Measurements from ENCODE around the gene BMAL1. TPM values are rescaled to one million over a fixed set of nuclear protein-coding genes. Genes with fewer than 3 reads are reported as not detected.

Gene BMAL1
- 2.4 TPM for polyA plus RNA-seq (2012; ENCODE audit: insufficient read depth, insufficient read length, low read depth)

DNA sequence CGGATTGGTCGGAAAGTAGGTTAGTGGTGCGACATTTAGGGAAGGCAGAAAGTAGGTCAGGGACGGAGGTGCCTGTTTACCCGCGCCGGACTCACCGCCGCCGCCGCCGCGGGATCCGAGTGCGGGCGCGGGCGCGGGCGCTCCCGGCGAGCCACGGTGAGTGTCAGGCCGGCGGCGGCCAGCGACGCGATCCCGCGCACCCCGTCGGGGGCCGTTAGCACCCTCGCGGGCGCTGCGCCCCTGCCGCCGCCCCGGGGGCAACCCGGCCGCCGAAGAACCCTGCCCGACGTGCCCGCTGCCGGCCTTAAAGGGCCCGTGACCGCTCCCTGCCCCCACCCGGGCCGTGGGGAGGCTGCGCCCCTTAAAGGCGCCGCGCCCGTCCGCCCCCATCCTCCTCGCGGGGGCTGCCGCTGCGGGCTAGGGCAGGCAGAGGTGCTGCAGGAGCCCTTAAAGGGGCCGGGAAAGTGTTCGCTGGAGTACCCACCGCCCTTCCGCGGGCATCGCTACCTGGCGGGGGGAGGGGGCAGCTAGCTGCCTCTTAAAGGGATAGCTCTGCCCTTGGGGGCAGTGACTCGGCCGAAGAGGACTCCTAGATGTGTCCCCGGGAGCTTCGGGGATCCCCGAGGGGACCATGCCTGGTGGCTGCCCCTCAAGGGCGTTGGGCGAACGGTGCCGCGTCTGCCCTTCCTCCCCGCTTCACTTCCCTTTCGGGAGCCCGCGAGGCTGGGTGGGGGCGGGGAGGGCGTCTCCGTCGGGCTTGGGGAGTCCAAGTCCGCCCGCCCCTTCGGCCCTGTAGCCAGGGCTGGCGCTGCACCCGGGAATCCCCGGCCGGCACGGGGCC lies at the start of gene BMAL1:
BMAL1 (plus strand) TSS at position 23 of the 841 bp plus-strand sequence. CDS start 76,519 bp downstream, outside the sequence.
- Histone ChIP-seq H3K27me3 (peaks cover 21% of the 10 kb centered on the region; the same call in 1 of the 2 replicates), H3K9me3 (no peaks in the 10 kb centered on the region), H3K4me3 (ENCODE audit: low read depth, low read length) (peak within 1 kb of the TSS; percentile 71), H3K4me1 (no peaks in the 10 kb centered on the region), H3K36me3 (no peaks in the 10 kb centered on the region)
- TF ChIP-seq, protein P1, sequence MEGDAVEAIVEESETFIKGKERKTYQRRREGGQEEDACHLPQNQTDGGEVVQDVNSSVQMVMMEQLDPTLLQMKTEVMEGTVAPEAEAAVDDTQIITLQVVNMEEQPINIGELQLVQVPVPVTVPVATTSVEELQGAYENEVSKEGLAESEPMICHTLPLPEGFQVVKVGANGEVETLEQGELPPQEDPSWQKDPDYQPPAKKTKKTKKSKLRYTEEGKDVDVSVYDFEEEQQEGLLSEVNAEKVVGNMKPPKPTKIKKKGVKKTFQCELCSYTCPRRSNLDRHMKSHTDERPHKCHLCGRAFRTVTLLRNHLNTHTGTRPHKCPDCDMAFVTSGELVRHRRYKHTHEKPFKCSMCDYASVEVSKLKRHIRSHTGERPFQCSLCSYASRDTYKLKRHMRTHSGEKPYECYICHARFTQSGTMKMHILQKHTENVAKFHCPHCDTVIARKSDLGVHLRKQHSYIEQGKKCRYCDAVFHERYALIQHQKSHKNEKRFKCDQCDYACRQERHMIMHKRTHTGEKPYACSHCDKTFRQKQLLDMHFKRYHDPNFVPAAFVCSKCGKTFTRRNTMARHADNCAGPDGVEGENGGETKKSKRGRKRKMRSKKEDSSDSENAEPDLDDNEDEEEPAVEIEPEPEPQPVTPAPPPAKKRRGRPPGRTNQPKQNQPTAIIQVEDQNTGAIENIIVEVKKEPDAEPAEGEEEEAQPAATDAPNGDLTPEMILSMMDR (IDR thresholded peaks at IDR 0.05; ENCODE audit: low read depth, low read length) = no peak
- DNase-seq = no peak

DNA sequence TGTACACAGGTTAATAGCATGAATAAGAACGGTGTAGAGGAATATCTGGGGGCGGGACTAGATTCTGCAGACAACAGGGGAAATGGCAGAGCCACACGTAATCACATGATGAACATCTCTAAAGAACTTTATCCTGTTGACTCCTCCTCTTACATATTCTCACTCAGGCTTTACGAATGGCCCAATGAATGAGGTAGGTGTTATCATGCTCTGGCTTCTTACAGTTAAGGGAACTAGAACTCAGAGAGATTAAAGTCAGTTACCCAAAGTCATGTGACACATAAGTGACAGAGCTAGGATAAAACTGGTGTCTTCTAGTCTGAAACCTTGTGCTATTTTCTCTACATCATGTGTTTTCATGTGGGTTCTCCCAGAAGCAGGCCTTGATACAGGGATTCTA lies 49.0 kb upstream of the BMAL1 start:
- TF ChIP-seq, protein P1 (IDR thresholded peaks at IDR 0.05; ENCODE audit: low read depth, low read length) = no peak

DNA sequence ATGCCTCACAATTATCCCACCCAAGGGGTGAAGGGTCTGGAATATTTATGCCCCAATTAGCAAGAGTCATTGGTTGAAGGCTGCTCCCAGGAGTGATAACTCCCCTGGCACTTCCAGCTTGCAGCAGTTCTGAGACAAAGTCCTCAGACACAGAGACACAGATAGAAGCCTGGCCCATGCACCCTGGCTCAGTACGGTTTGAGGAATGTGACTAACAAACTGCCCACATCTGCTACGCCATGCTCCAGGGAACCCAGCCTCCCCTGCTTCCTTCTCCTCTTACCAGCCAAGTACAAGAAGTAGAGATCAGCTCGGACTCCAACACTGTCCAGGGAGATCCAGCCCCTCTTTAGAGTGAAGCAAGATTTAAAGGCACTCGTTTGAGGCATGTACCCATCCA lies 48.5 kb upstream of the BMAL1 start:
- H3K36me3 ChIP-seq = no peaks in the 10 kb centered on the region
- H3K4me1 ChIP-seq = no peaks in the 10 kb centered on the region

More for the DNA sequence above, 49.0 kb upstream of the BMAL1 start:
- Histone ChIP-seq H3K36me3 (no peaks in the 10 kb centered on the region), H3K9me3 (no peaks in the 10 kb centered on the region), H3K27me3 (no peaks in the 10 kb centered on the region), H3K4me3 (ENCODE audit: low read depth, low read length) (no peak overlapping the region), H3K4me1 (no peaks in the 10 kb centered on the region)
- no peak for DNase-seq

DNA sequence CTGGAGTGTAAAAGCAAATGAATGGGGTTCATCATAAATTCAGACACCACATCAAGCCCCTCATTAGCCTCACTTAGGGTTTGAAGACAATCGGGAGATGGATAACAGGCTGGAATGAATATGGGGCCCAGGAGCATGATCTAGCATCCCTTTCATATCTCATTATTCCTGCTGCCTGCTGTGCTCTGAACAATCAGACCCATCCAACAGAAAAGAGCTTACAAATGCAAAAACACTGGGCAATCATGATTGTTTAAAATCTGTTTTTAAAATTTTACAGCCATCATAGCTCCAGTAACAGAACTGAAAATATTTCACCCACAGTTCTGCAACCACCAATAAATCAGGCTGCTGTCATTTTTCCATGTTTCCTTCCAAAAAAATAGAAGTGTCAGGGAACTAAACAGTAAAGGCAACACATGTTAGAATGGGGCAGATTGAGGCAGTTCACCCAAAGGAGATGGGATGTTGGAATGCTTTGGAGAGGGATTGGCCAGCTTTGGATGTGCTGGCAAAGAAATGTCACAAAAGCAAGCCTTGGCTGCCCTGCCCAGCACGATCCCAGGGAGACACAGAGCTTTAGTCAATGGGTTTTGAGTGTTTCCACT lies 47.8 kb upstream of the BMAL1 start:
- Histone ChIP-seq H3K27me3 (no peaks in the 10 kb centered on the region), H3K4me3 (ENCODE audit: low read depth, low read length) (no peak overlapping the region), H3K4me1 (no peaks in the 10 kb centered on the region), H3K36me3 (no peaks in the 10 kb centered on the region), H3K9me3 (no peaks in the 10 kb centered on the region)
- no peak for DNase-seq
- TF ChIP-seq, protein P1 (IDR thresholded peaks at IDR 0.05; ENCODE audit: low read depth, low read length) = no peak

More for the DNA sequence above, 48.5 kb upstream of the BMAL1 start:
- no peak for DNase-seq
- H3K4me3 ChIP-seq (ENCODE audit: low read depth, low read length) = no peak overlapping the region
- no peaks in the 10 kb centered on the region for H3K9me3 ChIP-seq
- no peaks in the 10 kb centered on the region for H3K27me3 ChIP-seq
- TF ChIP-seq, protein P1 (IDR thresholded peaks at IDR 0.05; ENCODE audit: low read depth, low read length) = no peak

DNA sequence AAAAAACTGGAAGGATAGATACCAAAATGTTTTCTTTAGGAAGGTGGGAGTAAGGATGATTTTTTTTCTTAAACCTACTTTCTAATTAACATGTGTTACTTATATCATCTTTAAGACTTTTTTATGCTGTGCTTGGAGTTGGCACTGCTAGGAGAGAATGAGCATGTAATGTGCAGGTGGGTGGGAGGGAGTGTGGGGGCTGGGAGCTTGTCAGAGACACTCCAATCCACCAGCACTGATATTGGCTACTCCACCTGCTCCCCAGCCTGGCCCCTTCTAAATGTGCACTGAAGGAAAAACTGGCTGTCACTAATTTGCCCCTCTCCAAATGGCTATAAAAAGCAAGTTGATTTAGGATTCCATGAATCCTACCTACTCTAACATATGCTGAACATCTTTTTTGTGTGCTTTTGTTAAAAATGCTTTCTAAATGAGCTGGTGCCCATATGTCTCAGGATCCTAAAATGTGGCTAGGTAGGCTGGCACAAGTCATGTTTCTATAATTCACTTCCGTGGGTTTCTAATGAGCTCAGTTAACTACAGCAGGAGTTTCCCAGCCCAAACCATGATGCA lies 44.3 kb upstream of the BMAL1 start:
- H3K4me3 ChIP-seq (ENCODE audit: low read depth, low read length) = no peak overlapping the region
- H3K36me3 ChIP-seq = no peaks in the 10 kb centered on the region
- no peaks in the 10 kb centered on the region for H3K27me3 ChIP-seq
- no peaks in the 10 kb centered on the region for H3K9me3 ChIP-seq
- TF ChIP-seq, protein P1 (IDR thresholded peaks at IDR 0.05; ENCODE audit: low read depth, low read length) = no peak
- no peaks in the 10 kb centered on the region for H3K4me1 ChIP-seq
- DNase-seq = no peak

Data from BE2C (cell line).